PFSK-1 (cell line): ENCODE results near the gene SRSF10.

Experiments used
- FOXP2 ChIP-seq: optimal IDR thresholded peaks from 2 replicates; pipeline ENCODE3; 2011; ENCODE audit warnings: borderline replicate concordance, control low read depth, inconsistent platforms; ENCODE audit not compliant: insufficient read depth; ENCODE audit errors: extremely low read length, extremely low read depth
- POLR2AphosphoS5 ChIP-seq: IDR thresholded peaks from 2 replicates; pipeline ENCODE4 v1.6.1; 2012; ENCODE audit warnings: low read depth, mild to moderate bottlenecking, control low read depth, low read length, moderate library complexity
- REST ChIP-seq, 2 experiments: IDR thresholded peaks; 2 replicates each; pipeline versions ENCODE4 v1.6.1 to v1.8.0; 2011 to 2012; ENCODE audit warnings: low read depth in 2 of 2, low read length in 2 of 2, control low read depth in 1 of 2, inconsistent platforms in 1 of 2, mild to moderate bottlenecking in 1 of 2, moderate library complexity in 1 of 2; ENCODE audit not compliant: insufficient read depth in 1 of 2
- SIN3A ChIP-seq: IDR thresholded peaks from 2 replicates; pipeline ENCODE4 v1.6.1; 2012; ENCODE audit warnings: mild to moderate bottlenecking, low read length, moderate library complexity, borderline replicate concordance; ENCODE audit not compliant: insufficient read depth
- TAF1 ChIP-seq: IDR thresholded peaks from 2 replicates; pipeline ENCODE4 v1.6.1; 2012; ENCODE audit warnings: low read length, control low read depth, borderline replicate concordance; ENCODE audit not compliant: insufficient read depth

- TF ChIP-seq POLR2AphosphoS5 (no peak), SIN3A (no peak), TAF1 (no peak), REST (IDR thresholded peaks at IDR 0.05; ENCODE audit: insufficient read depth in 1 of 2, low read depth in 2 of 2, low read length in 2 of 2) (no peak), FOXP2 (no peak)
These were observed 29.3 kb upstream of the SRSF10 start for GRCh38 chr1:24009406-24009805.
